HG02938 (cell line): ENCODE results near the gene NKX6-1.

Experiments used
- ATAC-seq: cut with Tn5 transposase; IDR thresholded peaks from one replicate; pipeline ENCODE4 v1.9.1; 2021; ENCODE audit warnings: mild to moderate bottlenecking, moderate library complexity; ENCODE audit not compliant: unreplicated experiment

The NKX6-1 gene

GRCh38 chr4:84498935-84499623 is at the start of gene NKX6-1:
NKX6-1 (minus strand) TSS chr4:84499292; CDS start chr4:84498228, 1,064 bp downstream.
- no peak for ATAC-seq

- ATAC-seq: no peak
Measured at GRCh38 chr4:84547211-84547610, 48.1 kb upstream of the NKX6-1 start.

GRCh38 chr4:84545093-84545492 is 46.0 kb upstream of the NKX6-1 start:
- ATAC-seq: no peak

- no peak for ATAC-seq
Measured at GRCh38 chr4:84535901-84536300, 36.8 kb upstream of the NKX6-1 start.

- no peak for ATAC-seq
Measured at GRCh38 chr4:84531689-84532088, 32.6 kb upstream of the NKX6-1 start.

- ATAC-seq: no peak
Measured at GRCh38 chr4:84530871-84531270, 31.8 kb upstream of the NKX6-1 start.

GRCh38 chr4:84530454-84530853 is 31.4 kb upstream of the NKX6-1 start:
- ATAC-seq: no peak

- peak; percentile 84 for ATAC-seq
Measured at GRCh38 chr4:84529169-84529751, 30.2 kb upstream of the NKX6-1 start.

- no peak for ATAC-seq
Measured at GRCh38 chr4:84527391-84527790, 28.3 kb upstream of the NKX6-1 start.

- ATAC-seq: no peak
Measured at GRCh38 chr4:84515075-84515474, 16.0 kb upstream of the NKX6-1 start.

- ATAC-seq: no peak
Measured at GRCh38 chr4:84512277-84512676, 13.2 kb upstream of the NKX6-1 start.

GRCh38 chr4:84511703-84512102 is 12.6 kb upstream of the NKX6-1 start:
- no peak for ATAC-seq

GRCh38 chr4:84507941-84508340 is 8.8 kb upstream of the NKX6-1 start:
- ATAC-seq: no peak

- no peak for ATAC-seq
Measured at GRCh38 chr4:84504821-84505220, 5.7 kb upstream of the NKX6-1 start.

GRCh38 chr4:84503495-84504437 is 4.7 kb upstream of the NKX6-1 start:
- peak; percentile 94 for ATAC-seq

GRCh38 chr4:84502955-84503373 is 3.9 kb upstream of the NKX6-1 start:
- ATAC-seq: no peak

GRCh38 chr4:84502333-84502954 is 3.4 kb upstream of the NKX6-1 start:
- ATAC-seq: no peak

- ATAC-seq: no peak
Measured at GRCh38 chr4:84501721-84502267, 2.7 kb upstream of the NKX6-1 start.

- ATAC-seq: no peak
Measured at GRCh38 chr4:84501202-84501503, 2.1 kb upstream of the NKX6-1 start.

GRCh38 chr4:84500386-84501201 is 1.5 kb upstream of the NKX6-1 start:
- ATAC-seq: no peak
